ENCODE results near the gene SLC6A9. TPM values are rescaled to one million over a fixed set of nuclear protein-coding genes. Genes with fewer than 3 reads are reported as not detected.

SLC6A9 gene
- total RNA-seq, 1 experiment from 2014 or later: 30.1 TPM

GRCh38 chr1:44016041-44016889 is 15.0 kb downstream of the SLC6A9 start:
- H3K4me2 ChIP-seq (ENCODE audit: insufficient read depth, insufficient read length, low read length): no peak overlapping the region
- Mint-ChIP-seq H3K27me3 (ENCODE audit: low read depth) (no peaks in the 10 kb centered on the region), H3K9me3 (no peaks in the 10 kb centered on the region), H3K36me3 (ENCODE audit: insufficient read depth in 1 of 3, low read depth in 3 of 3) (peaks cover 0 to 11% (median 0%) of the 10 kb centered on the region in 3 experiments; a peak in 3 of 7 replicates), H3K27ac (peak overlapping the region in 1 of 3 experiments; percentile 61; a peak in 2 of 7 replicates), H3K4me1 (peaks cover 22 to 31% of the 10 kb centered on the region in 2 experiments), H3K4me3 (no peak overlapping the region)
- H3K79me1 ChIP-seq (ENCODE audit: insufficient read depth, low read depth, low read length, poor library complexity, severe bottlenecking): no peaks in the 10 kb centered on the region
- no peak overlapping the region for H3K4ac ChIP-seq (ENCODE audit: low read depth, low read length)
- H4K5ac ChIP-seq (ENCODE audit: insufficient read length, low read depth, low read length): no peak overlapping the region
- H3K4me1 ChIP-seq (ENCODE audit: insufficient read depth, low read length): peaks cover 3% of the 10 kb centered on the region; the same call in 1 of the 2 replicates
- no peak overlapping the region for H2BK15ac ChIP-seq (ENCODE audit: low read depth, low read length)
- no peak overlapping the region for H2AFZ ChIP-seq (ENCODE audit: low read length)
- no peak overlapping the region for H3K14ac ChIP-seq (ENCODE audit: insufficient read depth, low read length)
- H4K91ac ChIP-seq (ENCODE audit: insufficient read length, low read depth, low read length): no peak overlapping the region
- H2BK12ac ChIP-seq (ENCODE audit: insufficient read length, low read depth, low read length): no peak overlapping the region
- no peak overlapping the region for H3K27ac ChIP-seq (ENCODE audit: insufficient read length, low read depth, low read length)
- no peak for DNase-seq
- no peak for TF ChIP-seq CTCF (conservative IDR thresholded peaks at IDR 0.05)
- no peak overlapping the region for H2BK120ac ChIP-seq (ENCODE audit: low read depth, low read length, poor library complexity, severe bottlenecking)
- no peaks in the 10 kb centered on the region for H3K23me2 ChIP-seq (ENCODE audit: insufficient read length, low read depth, low read length, poor library complexity, severe bottlenecking)
- no peak overlapping the region for H4K8ac ChIP-seq (replicated peaks; ENCODE audit: insufficient read length, low read depth, low read length)
- H3K18ac ChIP-seq (ENCODE audit: insufficient read length, low read depth, low read length): no peak overlapping the region
- H3K9me3 ChIP-seq (ENCODE audit: control insufficient read depth, low read depth, low read length): no peaks in the 10 kb centered on the region
- H2BK20ac ChIP-seq (ENCODE audit: low read depth, low read length, poor library complexity, severe bottlenecking): no peak overlapping the region
- no CpG with 5 or more reads among the region's 20 CpGs for WGBS (ENCODE audit: extremely low coverage, insufficient read length, low lambda C conversion rate)
- H3K56ac ChIP-seq (ENCODE audit: insufficient read length, low read depth, low read length): no peak overlapping the region
- H3K79me2 ChIP-seq (ENCODE audit: insufficient read depth, low read length): no peaks in the 10 kb centered on the region
- no peak overlapping the region for H2BK5ac ChIP-seq (ENCODE audit: insufficient read length, low read length)
- no peaks in the 10 kb centered on the region for H4K20me1 ChIP-seq (ENCODE audit: control insufficient read depth, insufficient read depth, insufficient read length)
- no peak overlapping the region for H3T11ph ChIP-seq (ENCODE audit: low read length)
- H3K27me3 ChIP-seq (ENCODE audit: insufficient read depth, low read length): no peaks in the 10 kb centered on the region
- no peak overlapping the region for H2AK5ac ChIP-seq (ENCODE audit: insufficient read length, low read length)
- no peak overlapping the region for H3K9ac ChIP-seq (ENCODE audit: extremely low read depth, insufficient read length, low read length)
- no peak overlapping the region for H3K23ac ChIP-seq (ENCODE audit: insufficient read length, low read depth, low read length)

All from H9 (cell line).